K562 (cell line): ENCODE measurements around the gene FGF22. TPM values are rescaled to one million over a fixed set of nuclear protein-coding genes. Genes with fewer than 3 reads are reported as not detected.

Source experiments
- ATAC-seq: fragments of 200-7000 bp; cut with Tn5 transposase; 3 replicates; pipeline ENCODE4 v1.9.1; 2020; ENCODE audit warnings: moderate library complexity
- BruUV-seq: library from RNA; stranded (reverse); fragments of 400-500 nt; replicated peaks from 2 replicates; lab custom pipeline; 2021; lab: Mats Ljungman, UMichigan
- CTCF ChIA-PET: fragments of 300-600 bp; formaldehyde crosslinking; extraction: SDS; loops from one replicate; lab custom pipeline; 2021; ENCODE audit warnings: low intra/inter-chr PET ratio; lab: Yijun Ruan, JAX
- POLR2A ChIA-PET: fragments of 300-600, 350-650 bp; sonication (Branson Sonifier 250); formaldehyde crosslinking; extraction: SDS; loops from one replicate; lab custom pipeline; 2021; ENCODE audit warnings: antibody characterized with exemption, inconsistent platforms; lab: Yijun Ruan, JAX
- DNase-seq, 4 experiments: peaks; one replicate each; pipeline versions ENCODE4 v3.0.0 to v3.0.0-alpha.2; 2011 to 2018; ENCODE audit warnings: low spot score in 3 of 4, mixed read lengths in 3 of 4; ENCODE audit errors: extremely low read depth in 1 of 4
- FAIRE-seq: peaks from 2 replicates; lab custom pipeline; 2011; peaks lifted over from hg19 to GRCh38; lab: Jason Lieb, UNC
- H2AFZ ChIP-seq: 2 replicates; pipeline ENCODE4 v1.6.0; 2011; ENCODE audit warnings: low read depth, low read length, control low read depth, inconsistent platforms
- H3K27ac ChIP-seq: fragments of 200-600 bp; 3 replicates; pipeline ENCODE4 v1.8.0; 2011; ENCODE audit warnings: low read depth, mild to moderate bottlenecking, control low read depth, inconsistent platforms, low read length, moderate library complexity, mixed read lengths; ENCODE audit errors: extremely low read depth
- H3K27me3 ChIP-seq, 2 experiments: fragments of 300-600 bp in 1 of 2; 2 replicates in 1 of 2; 3 replicates in 1 of 2; pipeline versions ENCODE4 v1.6.0 to v1.8.0; 2011; ENCODE audit warnings: inconsistent platforms in 2 of 2, low read length in 2 of 2, mild to moderate bottlenecking in 1 of 2, mixed read lengths in 1 of 2, moderate library complexity in 1 of 2; ENCODE audit not compliant: control insufficient read depth in 2 of 2, insufficient read depth in 2 of 2
- H3K36me3 ChIP-seq: fragments of 300-600 bp; 3 replicates; pipeline ENCODE4 v1.8.0; 2011; ENCODE audit warnings: mild to moderate bottlenecking, low read length, inconsistent platforms; ENCODE audit not compliant: control insufficient read depth, insufficient read depth
- H3K4me1 ChIP-seq, 2 experiments: fragments of 200-600 bp in 1 of 2; replicated peaks in 1 of 2; 2 replicates in 1 of 2; 3 replicates in 1 of 2; pipeline versions ENCODE4 v1.5.1 to v1.8.0; 2011; ENCODE audit warnings: inconsistent platforms in 2 of 2, low read length in 2 of 2, mild to moderate bottlenecking in 1 of 2, mixed read lengths in 1 of 2, moderate library complexity in 1 of 2; ENCODE audit not compliant: control insufficient read depth in 2 of 2, insufficient read depth in 2 of 2
- H3K4me2 ChIP-seq: 2 replicates; pipeline ENCODE4 v1.6.1; 2011; ENCODE audit warnings: low read length, control low read depth, inconsistent platforms, mixed read lengths; ENCODE audit not compliant: insufficient read depth
- H3K4me3 ChIP-seq: fragments of 200-600 bp; sonication (generic), shearing (Covaris generic); 2 replicates; pipeline ENCODE4 v1.5.1; 2016; ENCODE audit warnings: control low read depth, inconsistent platforms
- H3K79me2 ChIP-seq: fragments of 200-600 bp; 3 replicates; pipeline ENCODE4 v1.8.0; 2011; ENCODE audit warnings: low read length, inconsistent platforms; ENCODE audit not compliant: control insufficient read depth, insufficient read depth
- H3K9ac ChIP-seq, 2 experiments: 2 replicates each; pipeline versions ENCODE4 v1.6.0 to v1.6.1; 2011; ENCODE audit warnings: low read depth in 2 of 2, low read length in 2 of 2, control low read depth in 1 of 2, inconsistent platforms in 1 of 2, mild to moderate bottlenecking in 1 of 2, mixed read lengths in 1 of 2; ENCODE audit not compliant: insufficient read depth in 1 of 2
- H3K9me1 ChIP-seq: one replicate; pipeline ENCODE4 v1.6.0; 2011; ENCODE audit warnings: inconsistent platforms, mild to moderate bottlenecking, low read length, moderate library complexity; ENCODE audit not compliant: control insufficient read depth, insufficient read depth
- H3K9me3 ChIP-seq: replicated peaks from 2 replicates; pipeline ENCODE4 v1.5.1; 2011; ENCODE audit warnings: low read depth, low read length, inconsistent platforms; ENCODE audit not compliant: control insufficient read depth, insufficient read depth
- H4K20me1 ChIP-seq: replicated peaks from 2 replicates; pipeline ENCODE4 v1.6.1; 2011; ENCODE audit warnings: low read length, inconsistent platforms, mixed read lengths; ENCODE audit not compliant: control insufficient read depth, insufficient read depth
- CBX8 ChIP-seq: fragments of 200-600 bp; sonication (generic); IDR thresholded peaks from 2 replicates; pipeline ENCODE4 v1.6.1; 2012; ENCODE audit warnings: borderline replicate concordance, mixed run types, low read depth, mild to moderate bottlenecking, moderate library complexity, mixed read lengths, low read length, control low read depth, inconsistent platforms; ENCODE audit not compliant: poor library complexity, severe bottlenecking; ENCODE audit errors: extremely low read depth
- CXXC5 ChIP-seq: fragments of 250-450 bp; sonication (Bioruptor Pico); IDR thresholded peaks from 2 replicates; pipeline ENCODE4 v1.8.0; 2022; ENCODE audit warnings: inconsistent platforms, mild to moderate bottlenecking, moderate library complexity
- EHMT2 ChIP-seq: fragments of 450-650 bp; IDR thresholded peaks from 2 replicates; pipeline ENCODE4 v1.6.1; 2018; ENCODE audit warnings: antibody characterized with exemption
- ELF4 ChIP-seq: fragments of 450-650 bp; formaldehyde crosslinking; IDR thresholded peaks from 2 replicates; pipeline ENCODE4 v1.4.0; 2022; ENCODE audit warnings: missing genetic modification characterization
- ESRRA ChIP-seq: fragments of 450-650 bp; IDR thresholded peaks from 2 replicates; pipeline ENCODE4 v1.6.1; 2014; ENCODE audit warnings: low read depth, mild to moderate bottlenecking, moderate library complexity, borderline replicate concordance
- HINFP ChIP-seq: fragments of 450-650 bp; conservative IDR thresholded peaks from 2 replicates; pipeline ENCODE4 v1.6.1; 2016; ENCODE audit warnings: missing genetic modification characterization, low read depth, mild to moderate bottlenecking, control low read depth, missing compliant biosample characterization
- HIVEP1 ChIP-seq: fragments of 250-450 bp; sonication (Bioruptor Pico); IDR thresholded peaks from 2 replicates; pipeline ENCODE4 v1.4.0; 2020; ENCODE audit warnings: mild to moderate bottlenecking
- NR4A1 ChIP-seq, 2 experiments: fragments of 250-450 bp in 1 of 2; fragments of 450-650 bp in 1 of 2; sonication (Bioruptor Pico) in 1 of 2; IDR thresholded peaks; 2 replicates each; pipeline versions ENCODE4 v1.4.0 to v1.6.1; 2016 to 2020; ENCODE audit warnings: mild to moderate bottlenecking in 2 of 2, missing compliant biosample characterization in 1 of 2, missing genetic modification characterization in 1 of 2, moderate library complexity in 1 of 2
- PML ChIP-seq: IDR thresholded peaks from 2 replicates; pipeline ENCODE4 v1.6.1; 2012; ENCODE audit warnings: low read length, inconsistent platforms
- YY1 ChIP-seq, 3 experiments: IDR thresholded peaks; 2 replicates each; pipeline ENCODE4 v1.6.1; 2011; ENCODE audit warnings: low read length in 2 of 3, mild to moderate bottlenecking in 2 of 3, moderate library complexity in 2 of 3, borderline replicate concordance in 1 of 3, control low read depth in 1 of 3, low read depth in 1 of 3; ENCODE audit not compliant: insufficient read depth in 3 of 3, insufficient replicate concordance in 2 of 3, control insufficient read depth in 1 of 3, insufficient read length in 1 of 3; ENCODE audit errors: extremely low read depth in 1 of 3
- ZFP36 ChIP-seq: fragments of 150-350 bp; IDR thresholded peaks from 2 replicates; pipeline ENCODE4 v1.6.1; 2018; ENCODE audit warnings: low read length, low read depth; ENCODE audit not compliant: partially characterized antibody
- ZNF507 ChIP-seq: conservative IDR thresholded peaks from 2 replicates; pipeline ENCODE4 v1.6.1; 2017; ENCODE audit warnings: missing genetic modification characterization, missing compliant biosample characterization
- WGBS: fragments of 100-300 bp; shearing (Covaris generic); methylation state at CpG from one replicate; pipeline ENCODE4 v1.1.6; 2016; ENCODE audit warnings: low coverage, mixed read lengths; ENCODE audit not compliant: insufficient coverage; ENCODE audit errors: missing lambda C conversion rate; 5-methylcytosine and 5-hydroxymethylcytosine counted together
- in situ Hi-C: fragments of 300-500 bp; cut with MboI; formaldehyde crosslinking; loops from 4 replicates; pipeline ENCODE4 v1.15.0; 2018; ENCODE audit warnings: inconsistent platforms, mixed read lengths
- intact Hi-C: fragments of 100-400 bp; cut with micrococcal nuclease; formaldehyde crosslinking; loops from 2 replicates; pipeline ENCODE4 v1.14.2; 2022
- polyA plus RNA-seq, 8 experiments: library from polyadenylated mRNA; depleted of rRNA in 4 of 8; stranded (reverse) in 5 of 8; unstranded in 3 of 8; fragments of >200 nt; fragmentation: Nextera tagmentation in 2 of 8; fragmentation: Illumina TruSeq in 1 of 8; extraction: Ambion mirVana in 2 of 8; extraction: Trizol in 1 of 8; gene quantifications; 2 replicates each; pipeline versions ENCODE4 v1.2.1 to v1.2.3, GENCODE V29; 2011 to 2014; ENCODE audit warnings: inconsistent platforms in 1 of 8, missing spikeins in 1 of 8
- total RNA-seq, 7 experiments: library from RNA; depleted of rRNA in 6 of 7; stranded (reverse); fragments of >200 nt in 6 of 7; fragmentation: Illumina TruSeq in 2 of 7; extraction: Trizol in 2 of 7; gene quantifications; 2 replicates each; pipeline versions ENCODE4 v1.2.1 to v1.2.3, GENCODE V29; 2011 to 2021; ENCODE audit warnings: low replicate concordance in 1 of 7
- TF ChIP-seq, protein P1 (sequence below): sonication (generic); formaldehyde crosslinking; IDR thresholded peaks from 2 replicates; pipeline ENCODE4 v1.8.1; 2023; ENCODE audit warnings: mild to moderate bottlenecking, missing genetic modification reagents
- TF ChIP-seq, protein P2 (sequence below): fragments of 450-650 bp; formaldehyde crosslinking; conservative IDR thresholded peaks from 2 replicates; pipeline ENCODE4 v1.4.0; 2022; ENCODE audit warnings: mild to moderate bottlenecking, missing genetic modification characterization

FGF22 gene
- total and polyA plus RNA-seq, 9 of the 15 experiments (the other 6 are each of a cell fraction or from before 2014, with no cell fraction given): 0.14 to 2.2 (median 0.86) TPM; not detected in 4

DNA sequence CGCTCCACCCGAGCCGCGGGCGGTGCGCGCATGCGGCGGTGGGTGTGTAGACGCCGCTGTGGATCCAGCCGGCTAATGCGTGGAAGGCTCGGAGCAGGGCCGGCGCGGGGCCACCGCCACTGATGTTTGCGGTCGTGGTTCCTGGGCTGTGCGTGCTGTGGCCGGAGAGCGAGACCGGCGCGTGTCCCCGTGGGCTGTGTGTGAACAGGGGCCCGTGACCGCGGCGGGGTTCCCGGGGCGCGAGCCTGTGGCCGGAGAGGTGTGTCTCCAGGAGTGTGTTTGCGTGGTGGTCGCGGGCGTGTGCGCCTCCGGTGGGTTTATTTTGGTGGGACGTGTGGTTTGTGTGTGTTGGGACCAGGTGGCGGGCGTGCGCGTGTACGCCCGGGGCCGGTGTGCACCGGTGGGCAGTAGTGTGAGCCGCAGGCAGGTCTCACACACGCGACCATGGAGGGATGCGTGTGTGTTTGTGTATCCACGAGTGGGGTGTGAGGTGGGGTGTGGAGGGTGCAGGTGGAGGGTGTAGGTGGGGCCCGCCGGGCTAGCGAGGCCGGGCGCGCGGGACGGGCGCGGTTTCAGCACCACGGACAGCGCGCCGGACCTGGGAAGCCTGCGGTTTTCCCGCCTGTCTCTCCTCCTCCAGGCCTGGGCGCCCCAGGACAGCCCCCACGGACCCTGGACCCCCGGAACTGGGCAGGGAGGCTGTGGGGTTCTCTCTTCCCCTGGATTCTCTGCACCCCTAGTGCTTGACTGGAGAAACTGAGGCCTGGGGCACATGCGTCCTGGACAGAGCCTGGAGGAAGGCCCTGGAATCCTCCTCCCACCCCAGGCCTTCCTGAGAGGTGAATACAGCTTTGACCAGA is 48.4 kb upstream of the FGF22 start:
- Histone ChIP-seq H3K79me2 (no peaks in the 10 kb centered on the region), H3K27ac (no peak overlapping the region), H4K20me1 (peaks cover 20% of the 10 kb centered on the region; the same call in 1 of the 2 replicates), H3K4me2 (no peak overlapping the region), H3K4me3 (no peak overlapping the region), H3K27me3 (peaks cover 12 to 34% of the 10 kb centered on the region in 2 experiments; a peak in 4 of 5 replicates), H3K9ac (no peak overlapping the region), H3K9me1 (no peaks in the 10 kb centered on the region), H3K4me1 (peaks cover 3 to 80% of the 10 kb centered on the region in 2 experiments; a peak in 3 of 5 replicates), H2AFZ (no peak overlapping the region), H3K9me3 (no peaks in the 10 kb centered on the region), H3K36me3 (no peaks in the 10 kb centered on the region)
- FAIRE-seq (no peak), ATAC-seq (peak; percentile 58), DNase-seq (peak; percentile 48 to 72 (median 68))
- in situ Hi-C loops (no loop called here), intact Hi-C loops (no loop called here)
- WGBS: 13% methylated on average over 65 of the region's 75 CpGs
- ChIA-PET POLR2A (no interaction called here), CTCF (no interaction called here)
- BruUV-seq: no TSS peak
- no peak for TF ChIP-seq PML
- peak; percentile 22; the same call in 1 of the 2 replicates for TF ChIP-seq CXXC5 (CRISPR knock-in tag)
- peak in 1 of 3 experiments; percentile 23 for TF ChIP-seq YY1 (IDR thresholded peaks at IDR 0.05; ENCODE audit: borderline replicate concordance in 1 of 3, control insufficient read depth in 1 of 3, extremely low read depth in 1 of 3, insufficient read depth in 3 of 3, insufficient read length in 1 of 3, insufficient replicate concordance in 2 of 3, low read depth in 1 of 3, low read length in 2 of 3)
- TF ChIP-seq, protein P1, sequence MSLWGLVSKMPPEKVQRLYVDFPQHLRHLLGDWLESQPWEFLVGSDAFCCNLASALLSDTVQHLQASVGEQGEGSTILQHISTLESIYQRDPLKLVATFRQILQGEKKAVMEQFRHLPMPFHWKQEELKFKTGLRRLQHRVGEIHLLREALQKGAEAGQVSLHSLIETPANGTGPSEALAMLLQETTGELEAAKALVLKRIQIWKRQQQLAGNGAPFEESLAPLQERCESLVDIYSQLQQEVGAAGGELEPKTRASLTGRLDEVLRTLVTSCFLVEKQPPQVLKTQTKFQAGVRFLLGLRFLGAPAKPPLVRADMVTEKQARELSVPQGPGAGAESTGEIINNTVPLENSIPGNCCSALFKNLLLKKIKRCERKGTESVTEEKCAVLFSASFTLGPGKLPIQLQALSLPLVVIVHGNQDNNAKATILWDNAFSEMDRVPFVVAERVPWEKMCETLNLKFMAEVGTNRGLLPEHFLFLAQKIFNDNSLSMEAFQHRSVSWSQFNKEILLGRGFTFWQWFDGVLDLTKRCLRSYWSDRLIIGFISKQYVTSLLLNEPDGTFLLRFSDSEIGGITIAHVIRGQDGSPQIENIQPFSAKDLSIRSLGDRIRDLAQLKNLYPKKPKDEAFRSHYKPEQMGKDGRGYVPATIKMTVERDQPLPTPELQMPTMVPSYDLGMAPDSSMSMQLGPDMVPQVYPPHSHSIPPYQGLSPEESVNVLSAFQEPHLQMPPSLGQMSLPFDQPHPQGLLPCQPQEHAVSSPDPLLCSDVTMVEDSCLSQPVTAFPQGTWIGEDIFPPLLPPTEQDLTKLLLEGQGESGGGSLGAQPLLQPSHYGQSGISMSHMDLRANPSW (CRISPR knock-in tag): no peak
- TF ChIP-seq HINFP: no peak
- TF ChIP-seq, protein P2, sequence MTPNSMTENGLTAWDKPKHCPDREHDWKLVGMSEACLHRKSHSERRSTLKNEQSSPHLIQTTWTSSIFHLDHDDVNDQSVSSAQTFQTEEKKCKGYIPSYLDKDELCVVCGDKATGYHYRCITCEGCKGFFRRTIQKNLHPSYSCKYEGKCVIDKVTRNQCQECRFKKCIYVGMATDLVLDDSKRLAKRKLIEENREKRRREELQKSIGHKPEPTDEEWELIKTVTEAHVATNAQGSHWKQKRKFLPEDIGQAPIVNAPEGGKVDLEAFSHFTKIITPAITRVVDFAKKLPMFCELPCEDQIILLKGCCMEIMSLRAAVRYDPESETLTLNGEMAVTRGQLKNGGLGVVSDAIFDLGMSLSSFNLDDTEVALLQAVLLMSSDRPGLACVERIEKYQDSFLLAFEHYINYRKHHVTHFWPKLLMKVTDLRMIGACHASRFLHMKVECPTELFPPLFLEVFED (CRISPR knock-in tag): no peak
- TF ChIP-seq HIVEP1 (CRISPR knock-in tag): no peak
- no peak for TF ChIP-seq CBX8
- peak; percentile 75; the same call in 1 of the 2 replicates for TF ChIP-seq ESRRA
- TF ChIP-seq NR4A1 (CRISPR knock-in tag; IDR thresholded peaks at IDR 0.05): no peak
- TF ChIP-seq NR4A1 (tag; IDR thresholded peaks at IDR 0.05): no peak
- TF ChIP-seq EHMT2: peak; percentile 97
- TF ChIP-seq ZFP36: no peak
- TF ChIP-seq ELF4 (CRISPR knock-in tag): no peak
- no peak for TF ChIP-seq ZNF507
